ENCODE measurements around the gene TPM1. TPM values are rescaled to one million over a fixed set of nuclear protein-coding genes. Genes with fewer than 3 reads are reported as not detected.

The TPM1 gene
- total RNA-seq, 1 experiment from 2014 or later = 10.1 TPM

DNA sequence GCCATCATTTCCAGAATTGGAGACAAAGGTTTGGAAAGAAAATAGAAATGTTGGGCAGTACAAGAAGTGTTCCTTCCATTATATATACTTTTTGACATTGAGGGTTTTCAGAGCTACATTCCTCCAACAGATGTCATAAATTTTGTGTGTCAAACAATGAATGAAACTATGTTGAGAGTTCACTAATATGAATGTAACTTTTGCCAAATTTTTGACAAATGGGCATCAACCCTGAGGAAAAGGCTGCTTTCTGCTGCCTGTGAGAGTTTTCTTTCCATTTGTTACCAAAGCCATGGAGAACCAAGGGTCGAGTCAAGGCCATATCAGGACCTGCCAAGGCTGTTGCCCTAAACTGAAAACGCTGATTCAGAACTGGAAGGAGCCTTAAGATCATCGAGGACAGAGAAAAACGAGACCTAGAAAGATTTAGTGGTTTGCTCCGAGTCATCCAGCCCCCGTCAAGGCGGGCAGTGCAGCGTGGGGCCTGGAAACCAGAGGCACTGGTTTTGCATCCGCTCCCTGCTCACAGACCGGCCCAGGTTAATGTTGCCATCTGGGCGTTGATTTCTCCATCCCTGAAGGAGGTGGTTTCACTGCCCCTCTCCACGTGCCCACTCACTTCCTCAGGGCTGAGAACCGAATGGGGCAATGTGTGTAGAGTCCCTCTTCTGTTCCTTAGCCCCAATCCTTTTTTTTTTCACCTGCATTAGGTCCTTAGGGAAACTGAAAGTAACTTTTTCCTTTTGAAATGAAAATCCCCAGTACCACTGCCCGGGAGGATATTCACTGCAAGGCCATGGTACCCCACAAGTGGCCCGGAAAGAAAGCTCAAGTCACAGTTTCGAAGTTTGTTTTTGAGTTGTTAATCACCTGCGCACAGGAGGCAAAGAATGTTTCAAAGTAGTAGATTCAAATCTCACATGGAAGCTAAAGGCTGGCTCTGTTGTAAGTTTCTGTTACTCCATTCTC, 32.8 kb downstream of the TPM1 start:
- no peak for DNase-seq
- no peaks in the 10 kb centered on the region for H4K20me1 ChIP-seq (ENCODE audit: insufficient read depth, low read depth, low read length)
- no peaks in the 10 kb centered on the region for H3K79me2 ChIP-seq (ENCODE audit: low read length)
- H3K4me3 ChIP-seq (ENCODE audit: low read length) = no peak overlapping the region
- H3K9ac ChIP-seq (ENCODE audit: low read length) = no peak overlapping the region
- no peaks in the 10 kb centered on the region for H3K4me1 ChIP-seq (ENCODE audit: low read length)
- no peak overlapping the region for H3K4me2 ChIP-seq (ENCODE audit: low read depth, low read length, poor library complexity, severe bottlenecking)
- no peak overlapping the region for H2AFZ ChIP-seq (ENCODE audit: low read length)
- H3K27ac ChIP-seq (ENCODE audit: low read length) = no peak overlapping the region
- H3K9me3 ChIP-seq (ENCODE audit: low read length) = no peaks in the 10 kb centered on the region
- no peaks in the 10 kb centered on the region for H3K9me2 ChIP-seq (replicated peaks; ENCODE audit: insufficient read depth, low read length)
- no peaks in the 10 kb centered on the region for H3K36me3 ChIP-seq (ENCODE audit: insufficient read depth, low read length)
- no peaks in the 10 kb centered on the region for H3K27me3 ChIP-seq (ENCODE audit: low read length)

DNA sequence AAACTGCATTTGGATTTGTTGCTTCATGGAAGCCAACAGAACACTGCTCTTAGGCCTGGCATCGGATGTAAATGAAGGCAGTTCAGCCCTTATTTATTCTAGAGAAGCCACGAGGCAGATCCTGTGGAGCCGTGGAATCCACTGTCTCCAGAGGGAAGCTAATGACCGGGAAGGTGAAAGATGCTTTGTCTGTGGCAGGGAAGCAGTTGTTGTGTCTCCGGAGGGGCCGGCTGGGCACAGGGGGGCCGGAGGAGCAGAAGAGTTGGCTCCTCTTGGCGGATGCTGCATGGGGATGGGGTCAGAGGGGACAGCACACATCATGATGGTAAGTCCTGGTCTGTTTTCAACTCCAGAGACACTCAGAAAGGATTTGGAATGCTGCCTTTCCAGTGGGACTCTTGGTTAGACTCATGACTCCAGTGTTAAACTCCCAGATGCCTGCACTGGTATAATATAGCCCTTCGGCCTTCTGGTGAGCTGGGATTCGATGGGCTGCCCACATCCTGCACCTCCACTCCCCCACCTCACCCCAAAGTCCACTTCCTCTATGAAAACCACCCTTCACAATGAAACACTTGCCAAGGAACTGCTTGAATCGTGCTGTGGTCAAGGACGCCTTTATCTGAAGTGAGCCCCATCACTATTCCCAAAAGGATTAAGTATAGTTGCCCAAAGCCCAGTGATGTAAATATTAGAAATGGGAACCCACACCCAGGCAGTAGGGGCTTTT, 33.6 kb downstream of the TPM1 start:
- no peak overlapping the region for H2AFZ ChIP-seq (ENCODE audit: low read length)
- H3K79me2 ChIP-seq (ENCODE audit: low read length) = no peaks in the 10 kb centered on the region
- H3K27ac ChIP-seq (ENCODE audit: low read length) = no peak overlapping the region
- DNase-seq = no peak
- no peak overlapping the region for H3K4me3 ChIP-seq (ENCODE audit: low read length)
- no peaks in the 10 kb centered on the region for H4K20me1 ChIP-seq (ENCODE audit: insufficient read depth, low read depth, low read length)
- no peak overlapping the region for H3K9ac ChIP-seq (ENCODE audit: low read length)
- H3K27me3 ChIP-seq (ENCODE audit: low read length) = no peaks in the 10 kb centered on the region
- H3K9me3 ChIP-seq (ENCODE audit: low read length) = no peaks in the 10 kb centered on the region
- no peak overlapping the region for H3K4me2 ChIP-seq (ENCODE audit: low read depth, low read length, poor library complexity, severe bottlenecking)
- H3K9me2 ChIP-seq (replicated peaks; ENCODE audit: insufficient read depth, low read length) = no peaks in the 10 kb centered on the region
- no peaks in the 10 kb centered on the region for H3K4me1 ChIP-seq (ENCODE audit: low read length)
- H3K36me3 ChIP-seq (ENCODE audit: insufficient read depth, low read length) = no peaks in the 10 kb centered on the region

DNA sequence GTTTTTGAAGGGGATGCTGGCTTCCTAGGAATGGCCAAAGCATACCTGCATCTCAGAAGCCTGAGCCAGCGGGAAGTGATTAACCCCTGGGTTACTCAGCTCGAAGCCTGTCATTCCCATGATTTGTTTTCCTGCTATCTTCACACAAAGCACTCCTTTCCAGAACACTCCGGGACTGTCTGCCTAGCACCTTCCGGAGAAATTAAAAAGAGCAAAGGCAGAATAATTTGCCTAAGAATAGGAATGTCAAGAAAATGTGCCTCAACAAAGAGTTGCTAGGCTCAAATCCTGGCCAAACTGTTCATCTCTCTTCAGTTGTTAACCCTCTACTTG, 34.1 kb downstream of the TPM1 start:
- no peaks in the 10 kb centered on the region for H3K79me2 ChIP-seq (ENCODE audit: low read length)
- no peaks in the 10 kb centered on the region for H3K9me3 ChIP-seq (ENCODE audit: low read length)
- H3K36me3 ChIP-seq (ENCODE audit: insufficient read depth, low read length) = no peaks in the 10 kb centered on the region
- H3K9me2 ChIP-seq (replicated peaks; ENCODE audit: insufficient read depth, low read length) = no peaks in the 10 kb centered on the region
- no peak overlapping the region for H2AFZ ChIP-seq (ENCODE audit: low read length)
- no peak overlapping the region for H3K4me3 ChIP-seq (ENCODE audit: low read length)
- no peak overlapping the region for H3K9ac ChIP-seq (ENCODE audit: low read length)
- no peak for DNase-seq
- no peak overlapping the region for H3K4me2 ChIP-seq (ENCODE audit: low read depth, low read length, poor library complexity, severe bottlenecking)
- H3K27ac ChIP-seq (ENCODE audit: low read length) = no peak overlapping the region
- no peaks in the 10 kb centered on the region for H3K4me1 ChIP-seq (ENCODE audit: low read length)
- H3K27me3 ChIP-seq (ENCODE audit: low read length) = no peaks in the 10 kb centered on the region
- H4K20me1 ChIP-seq (ENCODE audit: insufficient read depth, low read depth, low read length) = no peaks in the 10 kb centered on the region

DNA sequence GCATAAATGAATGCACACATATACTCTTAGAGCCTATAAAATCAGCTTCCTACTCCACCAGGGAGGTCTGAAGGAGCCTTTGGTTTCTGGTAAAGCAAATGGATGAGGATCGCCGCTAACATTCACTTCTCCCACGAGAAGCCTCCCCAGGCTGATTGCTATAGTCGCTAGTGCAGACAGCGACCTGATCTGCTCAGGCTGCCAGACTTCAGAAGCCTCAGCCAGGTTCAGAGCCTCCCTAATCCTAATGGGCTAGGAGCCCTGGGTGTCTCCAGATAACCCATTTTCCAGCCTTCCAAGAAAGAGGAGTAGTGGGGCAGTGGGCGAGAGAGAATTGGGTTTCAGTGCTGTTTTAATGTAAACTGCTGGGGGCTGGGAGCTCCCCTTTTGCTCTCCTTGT, 35.4 kb downstream of the TPM1 start:
- Histone ChIP-seq H3K27ac (ENCODE audit: low read length) (no peak overlapping the region), H3K27me3 (ENCODE audit: low read length) (no peaks in the 10 kb centered on the region), H3K4me3 (ENCODE audit: low read length) (no peak overlapping the region), H3K4me2 (ENCODE audit: low read depth, low read length, poor library complexity, severe bottlenecking) (no peak overlapping the region), H3K4me1 (ENCODE audit: low read length) (no peaks in the 10 kb centered on the region), H3K9me2 (replicated peaks; ENCODE audit: insufficient read depth, low read length) (no peaks in the 10 kb centered on the region), H3K9me3 (ENCODE audit: low read length) (no peaks in the 10 kb centered on the region), H2AFZ (ENCODE audit: low read length) (no peak overlapping the region), H4K20me1 (ENCODE audit: insufficient read depth, low read depth, low read length) (no peaks in the 10 kb centered on the region), H3K79me2 (ENCODE audit: low read length) (no peaks in the 10 kb centered on the region), H3K9ac (ENCODE audit: low read length) (no peak overlapping the region), H3K36me3 (ENCODE audit: insufficient read depth, low read length) (no peaks in the 10 kb centered on the region)
- DNase-seq = no peak

DNA sequence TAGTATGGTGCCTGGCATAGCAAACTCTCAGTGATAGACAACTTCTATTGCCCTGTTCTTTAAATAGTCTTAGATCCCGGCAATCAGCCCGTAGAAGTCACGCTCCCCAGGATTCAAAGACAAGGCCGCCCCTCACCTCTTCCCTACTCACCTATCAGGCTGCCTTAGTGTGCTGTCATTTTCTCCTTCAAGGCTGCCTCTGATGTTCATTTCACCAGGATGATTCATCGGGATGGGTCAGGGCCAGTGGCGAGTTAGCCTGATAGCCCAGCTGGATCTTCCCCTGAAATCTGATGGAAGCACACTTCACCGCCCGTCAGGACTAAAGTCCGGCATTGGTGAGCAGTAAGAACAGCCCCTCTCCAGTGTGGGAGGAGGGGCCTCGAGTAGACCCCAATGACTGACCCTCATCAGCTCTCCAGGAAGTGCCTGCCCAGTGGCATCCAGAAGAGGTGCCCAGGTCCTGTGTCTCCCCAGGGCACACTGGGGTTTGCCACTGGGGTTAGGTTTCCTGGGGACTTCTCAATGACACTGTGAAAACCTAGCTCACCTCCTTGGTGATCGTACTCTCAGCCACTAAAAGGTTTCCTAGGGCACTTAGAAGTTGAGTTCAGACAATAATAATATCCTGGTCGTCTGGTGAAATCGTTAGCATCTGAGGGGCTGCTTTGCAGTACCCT, 37.5 kb downstream of the TPM1 start:
- Histone ChIP-seq H3K9ac (ENCODE audit: low read length) (no peak overlapping the region), H3K79me2 (ENCODE audit: low read length) (no peaks in the 10 kb centered on the region), H3K27ac (ENCODE audit: low read length) (no peak overlapping the region), H3K4me1 (ENCODE audit: low read length) (no peaks in the 10 kb centered on the region), H3K4me3 (ENCODE audit: low read length) (no peak overlapping the region), H2AFZ (ENCODE audit: low read length) (no peak overlapping the region), H3K9me3 (ENCODE audit: low read length) (no peaks in the 10 kb centered on the region), H3K36me3 (ENCODE audit: insufficient read depth, low read length) (no peaks in the 10 kb centered on the region), H4K20me1 (ENCODE audit: insufficient read depth, low read depth, low read length) (no peaks in the 10 kb centered on the region), H3K4me2 (ENCODE audit: low read depth, low read length, poor library complexity, severe bottlenecking) (no peak overlapping the region), H3K9me2 (replicated peaks; ENCODE audit: insufficient read depth, low read length) (no peaks in the 10 kb centered on the region), H3K27me3 (ENCODE audit: low read length) (no peaks in the 10 kb centered on the region)
- no peak for DNase-seq

DNA sequence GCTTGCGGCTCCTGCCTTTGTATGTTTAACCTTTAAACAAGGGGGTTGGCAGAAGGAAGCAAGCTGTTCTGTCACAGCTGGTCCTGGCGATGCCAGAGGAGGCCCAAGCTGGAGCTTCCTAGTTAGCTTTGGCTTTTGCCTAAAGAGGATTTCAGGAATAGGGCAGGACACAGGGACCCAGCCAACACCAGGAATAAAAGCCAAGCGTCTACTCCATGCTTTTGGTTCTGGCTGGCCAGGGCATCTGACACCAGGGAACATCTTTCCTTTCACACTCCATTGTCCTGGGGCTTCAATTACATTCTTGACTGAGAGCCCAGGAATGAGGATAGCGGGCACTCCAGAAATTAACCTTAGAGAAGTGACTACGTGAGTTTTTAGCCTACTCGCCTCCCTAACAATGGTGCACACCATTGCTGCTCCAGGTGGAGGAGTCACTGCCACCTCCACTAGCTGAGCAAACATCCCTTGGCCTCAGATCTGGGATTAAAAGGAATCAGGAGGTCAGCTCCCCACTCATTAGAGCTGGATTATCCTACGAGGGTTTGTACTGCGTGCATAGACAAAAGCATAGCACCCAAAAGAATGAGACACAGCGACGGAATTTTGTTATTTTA, 38.2 kb downstream of the TPM1 start:
- no peak overlapping the region for H3K27ac ChIP-seq (ENCODE audit: low read length)
- no peaks in the 10 kb centered on the region for H3K36me3 ChIP-seq (ENCODE audit: insufficient read depth, low read length)
- H3K4me3 ChIP-seq (ENCODE audit: low read length) = no peak overlapping the region
- no peaks in the 10 kb centered on the region for H3K79me2 ChIP-seq (ENCODE audit: low read length)
- no peaks in the 10 kb centered on the region for H3K4me1 ChIP-seq (ENCODE audit: low read length)
- DNase-seq = no peak
- H3K9me3 ChIP-seq (ENCODE audit: low read length) = no peaks in the 10 kb centered on the region
- H4K20me1 ChIP-seq (ENCODE audit: insufficient read depth, low read depth, low read length) = no peaks in the 10 kb centered on the region
- no peaks in the 10 kb centered on the region for H3K9me2 ChIP-seq (replicated peaks; ENCODE audit: insufficient read depth, low read length)
- no peak overlapping the region for H3K4me2 ChIP-seq (ENCODE audit: low read depth, low read length, poor library complexity, severe bottlenecking)
- no peak overlapping the region for H2AFZ ChIP-seq (ENCODE audit: low read length)
- no peaks in the 10 kb centered on the region for H3K27me3 ChIP-seq (ENCODE audit: low read length)
- H3K9ac ChIP-seq (ENCODE audit: low read length) = no peak overlapping the region

DNA sequence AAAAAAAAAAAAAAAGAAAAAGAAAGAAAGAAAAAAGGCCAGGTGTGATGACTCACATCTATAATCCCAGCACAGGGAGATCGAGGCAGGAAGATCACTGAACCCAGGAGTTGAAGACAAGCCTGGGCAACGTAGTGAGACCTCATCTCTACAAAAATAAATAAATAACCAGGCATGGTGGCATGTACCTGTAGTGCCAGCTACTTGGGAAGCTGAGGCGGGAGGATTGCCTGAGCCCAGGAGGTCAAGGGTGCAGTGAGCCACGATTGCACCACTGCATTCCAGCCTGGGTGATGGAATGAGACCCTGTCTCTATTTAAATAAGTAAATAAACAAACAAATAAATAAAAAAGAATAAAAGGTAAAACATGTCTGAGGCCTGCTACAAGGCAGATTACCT, 39.8 kb downstream of the TPM1 start:
- no peaks in the 10 kb centered on the region for H3K9me3 ChIP-seq (ENCODE audit: low read length)
- H3K9ac ChIP-seq (ENCODE audit: low read length) = no peak overlapping the region
- no peak overlapping the region for H3K4me3 ChIP-seq (ENCODE audit: low read length)
- no peaks in the 10 kb centered on the region for H4K20me1 ChIP-seq (ENCODE audit: insufficient read depth, low read depth, low read length)
- H3K4me1 ChIP-seq (ENCODE audit: low read length) = no peaks in the 10 kb centered on the region
- H3K79me2 ChIP-seq (ENCODE audit: low read length) = no peaks in the 10 kb centered on the region
- H3K27ac ChIP-seq (ENCODE audit: low read length) = no peak overlapping the region
- H3K36me3 ChIP-seq (ENCODE audit: insufficient read depth, low read length) = no peaks in the 10 kb centered on the region
- no peak overlapping the region for H3K4me2 ChIP-seq (ENCODE audit: low read depth, low read length, poor library complexity, severe bottlenecking)
- H3K9me2 ChIP-seq (replicated peaks; ENCODE audit: insufficient read depth, low read length) = no peaks in the 10 kb centered on the region
- DNase-seq = no peak
- no peak overlapping the region for H2AFZ ChIP-seq (ENCODE audit: low read length)
- H3K27me3 ChIP-seq (ENCODE audit: low read length) = no peaks in the 10 kb centered on the region

DNA sequence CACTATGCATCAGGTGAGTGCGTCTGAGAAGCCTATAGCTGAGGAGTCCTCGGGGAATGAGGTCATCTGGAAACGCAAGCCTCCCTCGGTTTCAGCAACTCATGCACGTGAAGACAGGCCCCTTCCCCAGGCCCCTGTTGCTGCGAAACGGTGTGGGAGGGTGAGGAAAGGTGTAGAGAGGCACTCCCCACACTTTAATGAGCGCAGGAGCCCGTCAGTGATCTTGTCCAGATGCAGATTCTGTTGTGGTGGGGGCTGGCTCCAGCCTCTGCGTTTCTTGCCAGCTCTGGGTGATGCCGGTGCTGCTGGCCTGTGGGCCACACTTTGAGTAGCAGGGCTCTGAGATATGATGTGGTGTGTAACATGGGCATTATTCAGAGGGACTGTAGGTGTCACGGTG, 40.5 kb downstream of the TPM1 start:
- Histone ChIP-seq H3K4me2 (ENCODE audit: low read depth, low read length, poor library complexity, severe bottlenecking) (no peak overlapping the region), H3K9ac (ENCODE audit: low read length) (no peak overlapping the region), H3K27ac (ENCODE audit: low read length) (no peak overlapping the region), H3K27me3 (ENCODE audit: low read length) (no peaks in the 10 kb centered on the region), H3K36me3 (ENCODE audit: insufficient read depth, low read length) (no peaks in the 10 kb centered on the region), H3K9me3 (ENCODE audit: low read length) (no peaks in the 10 kb centered on the region), H2AFZ (ENCODE audit: low read length) (no peak overlapping the region), H3K9me2 (replicated peaks; ENCODE audit: insufficient read depth, low read length) (no peaks in the 10 kb centered on the region), H4K20me1 (ENCODE audit: insufficient read depth, low read depth, low read length) (no peaks in the 10 kb centered on the region), H3K4me1 (ENCODE audit: low read length) (no peaks in the 10 kb centered on the region), H3K4me3 (ENCODE audit: low read length) (no peak overlapping the region), H3K79me2 (ENCODE audit: low read length) (no peaks in the 10 kb centered on the region)
- DNase-seq = no peak

All from Karpas-422 (cell line).